ENCODE measurements around the gene IBTK. TPM values are rescaled to one million over a fixed set of nuclear protein-coding genes. Genes with fewer than 3 reads are reported as not detected.

Gene IBTK
- total RNA-seq, 1 experiment from 2014 or later = 17.1 TPM

GRCh38 chr6:82195619-82196018, 51.9 kb downstream of the IBTK start:
- Histone ChIP-seq H3K4ac (ENCODE audit: low read depth, low read length) (no peak overlapping the region), H3K23me2 (ENCODE audit: insufficient read length, low read depth, low read length, poor library complexity, severe bottlenecking) (no peaks in the 10 kb centered on the region), H3K27ac (ENCODE audit: insufficient read length, low read depth, low read length) (no peak overlapping the region), H3K79me1 (ENCODE audit: insufficient read depth, low read depth, low read length, poor library complexity, severe bottlenecking) (no peaks in the 10 kb centered on the region), H3K9ac (ENCODE audit: extremely low read depth, insufficient read length, low read length) (no peak overlapping the region), H4K5ac (ENCODE audit: insufficient read length, low read depth, low read length) (no peak overlapping the region), H2BK120ac (ENCODE audit: low read depth, low read length, poor library complexity, severe bottlenecking) (no peak overlapping the region), H3K4me2 (ENCODE audit: insufficient read depth, insufficient read length, low read length) (no peak overlapping the region), H3K79me2 (ENCODE audit: insufficient read depth, low read length) (no peaks in the 10 kb centered on the region), H2BK20ac (ENCODE audit: low read depth, low read length, poor library complexity, severe bottlenecking) (no peak overlapping the region), H3K23ac (ENCODE audit: insufficient read length, low read depth, low read length) (no peak overlapping the region), H3T11ph (ENCODE audit: low read length) (no peak overlapping the region), H2BK15ac (ENCODE audit: low read depth, low read length) (no peak overlapping the region), H4K8ac (replicated peaks; ENCODE audit: insufficient read length, low read depth, low read length) (no peak overlapping the region), H3K14ac (ENCODE audit: insufficient read depth, low read length) (no peak overlapping the region), H3K56ac (ENCODE audit: insufficient read length, low read depth, low read length) (no peak overlapping the region), H2BK12ac (ENCODE audit: insufficient read length, low read depth, low read length) (no peak overlapping the region), H2BK5ac (ENCODE audit: insufficient read length, low read length) (no peak overlapping the region), H2AFZ (ENCODE audit: low read length) (no peak overlapping the region), H3K27me3 (ENCODE audit: insufficient read depth, low read length) (no peaks in the 10 kb centered on the region), H3K4me1 (ENCODE audit: insufficient read depth, low read length) (no peaks in the 10 kb centered on the region), H2AK5ac (ENCODE audit: insufficient read length, low read length) (no peak overlapping the region), H4K91ac (ENCODE audit: insufficient read length, low read depth, low read length) (no peak overlapping the region), H3K9me3 (ENCODE audit: control insufficient read depth, low read depth, low read length) (no peaks in the 10 kb centered on the region), H3K18ac (ENCODE audit: insufficient read length, low read depth, low read length) (no peak overlapping the region), H4K20me1 (ENCODE audit: control insufficient read depth, insufficient read depth, insufficient read length) (no peaks in the 10 kb centered on the region)
- H3K27me3 Mint-ChIP-seq (ENCODE audit: low read depth) = no peaks in the 10 kb centered on the region
- H3K4me1 Mint-ChIP-seq = peaks cover 3 to 6% of the 10 kb centered on the region in 2 experiments
- DNase-seq = no peak
- WGBS (ENCODE audit: extremely low coverage, insufficient read length, low lambda C conversion rate) = no CpG with 5 or more reads among the region's 4 CpGs
- no peak for TF ChIP-seq CTCF (conservative IDR thresholded peaks at IDR 0.05)
- H3K9me3 Mint-ChIP-seq = no peaks in the 10 kb centered on the region
- H3K4me3 Mint-ChIP-seq = no peak overlapping the region
- H3K36me3 Mint-ChIP-seq (ENCODE audit: insufficient read depth in 1 of 3, low read depth in 3 of 3) = peaks cover 7 to 68% (median 41%) of the 10 kb centered on the region in 3 experiments; a peak in 6 of 7 replicates
- no peak overlapping the region for H3K27ac Mint-ChIP-seq

Measured in H9 (cell line).